Smooth muscle cell (in vitro differentiated cells): Measurements from ENCODE around the gene HOXB3. TPM values are rescaled to one million over a fixed set of nuclear protein-coding genes. Genes with fewer than 3 reads are reported as not detected.

Source experiments
- DNase-seq: peaks from one replicate; lab custom pipeline; 2025; ENCODE audit not compliant: unreplicated experiment; lab: John Stamatoyannopoulos, UW
- H2AFZ ChIP-seq: fragments of 200-600 bp; sonication (generic); 2 replicates; pipeline ENCODE4 v1.6.0; 2016; ENCODE audit warnings: antibody characterized with exemption, low read depth, mild to moderate bottlenecking
- H3F3A ChIP-seq: fragments of 200-600 bp; sonication (generic); 2 replicates; pipeline ENCODE4 v1.6.0; 2017; ENCODE audit warnings: antibody characterized with exemption, low read depth
- H3K27ac ChIP-seq: fragments of 200-600 bp; sonication (generic); 2 replicates; pipeline ENCODE4 v1.5.1; 2016; ENCODE audit warnings: low read depth, mild to moderate bottlenecking
- H3K27me3 ChIP-seq: fragments of 200-600 bp; sonication (generic); 2 replicates; pipeline ENCODE4 v1.6.1; 2016; ENCODE audit warnings: low read depth, mild to moderate bottlenecking
- H3K36me3 ChIP-seq: fragments of 200-600 bp; sonication (generic); 2 replicates; pipeline ENCODE4 v1.5.1; 2016; ENCODE audit warnings: low read depth
- H3K4me1 ChIP-seq: fragments of 200-600 bp; sonication (generic); 2 replicates; pipeline ENCODE4 v1.5.1; 2016; ENCODE audit warnings: low read depth
- H3K4me2 ChIP-seq: fragments of 200-600 bp; sonication (generic); 2 replicates; pipeline ENCODE4 v1.6.0; 2016; ENCODE audit warnings: mild to moderate bottlenecking
- H3K4me3 ChIP-seq: fragments of 200-600 bp; sonication (generic); 2 replicates; pipeline ENCODE4 v1.5.1; 2016; ENCODE audit warnings: mild to moderate bottlenecking
- H3K79me2 ChIP-seq: fragments of 200-600 bp; sonication (generic); 2 replicates; pipeline ENCODE4 v1.6.0; 2016; ENCODE audit warnings: low read depth, mild to moderate bottlenecking
- H3K9ac ChIP-seq: fragments of 200-600 bp; sonication (generic); 2 replicates; pipeline ENCODE4 v1.6.0; 2016; ENCODE audit warnings: low read depth
- H3K9me3 ChIP-seq: fragments of 200-600 bp; sonication (generic); replicated peaks from 2 replicates; pipeline ENCODE4 v1.5.1; 2016; ENCODE audit warnings: low read depth
- H4K20me1 ChIP-seq: fragments of 200-600 bp; sonication (generic); 2 replicates; pipeline ENCODE4 v1.6.0; 2016; ENCODE audit warnings: low read depth
- CTCF ChIP-seq: fragments of 200-600 bp; sonication (generic); IDR thresholded peaks from 2 replicates; pipeline ENCODE4 v1.5.1; 2017; ENCODE audit warnings: borderline replicate concordance, mild to moderate bottlenecking, antibody characterized with exemption; ENCODE audit not compliant: insufficient read depth, poor library complexity, severe bottlenecking
- WGBS: methylation state at CpG from one replicate; pipeline ENCODE4 v1.1.7; 2016; ENCODE audit warnings: low lambda C conversion rate; 5-methylcytosine and 5-hydroxymethylcytosine counted together
- polyA plus RNA-seq: library from polyadenylated mRNA; unstranded; fragments of >200 nt; fragmentation: Nextera tagmentation; extraction: Ambion mirVana; gene quantifications from 2 replicates; pipeline ENCODE4 v1.2.1, GENCODE V29; 2016
- total RNA-seq: library from RNA; depleted of rRNA; stranded (reverse); fragments of >200 nt; gene quantifications from 2 replicates; pipeline ENCODE4 v1.2.3, GENCODE V29; 2014

The HOXB3 gene
- total and polyA plus RNA-seq, 2 experiments from 2014 or later: 2.8 to 5.1 TPM

GRCh38 chr17:48620461-48621139, 30.6 kb upstream of the HOXB3 start:
- Histone ChIP-seq H3K9me3 (no peaks in the 10 kb centered on the region), H2AFZ (no peak overlapping the region), H3K4me1 (peaks cover 15% of the 10 kb centered on the region), H4K20me1 (peaks cover 82% of the 10 kb centered on the region), H3K79me2 (peaks cover 46% of the 10 kb centered on the region), H3K36me3 (no peaks in the 10 kb centered on the region), H3K4me3 (no peak overlapping the region), H3K9ac (no peak overlapping the region), H3K4me2 (peak overlapping the region; percentile 91), H3K27ac (peak overlapping the region; percentile 66), H3F3A (peaks cover 5% of the 10 kb centered on the region), H3K27me3 (peaks cover 97% of the 10 kb centered on the region)
- DNase-seq: no peak
- WGBS: 59% methylated on average over 6 of the region's 6 CpGs
- TF ChIP-seq CTCF: no peak

GRCh38 chr17:48619826-48620449, 29.9 kb upstream of the HOXB3 start:
- Histone ChIP-seq H3K9ac (no peak overlapping the region), H3K27me3 (peaks cover 97% of the 10 kb centered on the region), H3K4me3 (peak overlapping the region; percentile 52), H3K9me3 (no peaks in the 10 kb centered on the region), H2AFZ (no peak overlapping the region), H3K36me3 (no peaks in the 10 kb centered on the region), H3F3A (peaks cover 8% of the 10 kb centered on the region), H3K27ac (peak overlapping the region; percentile 66), H3K4me2 (peak overlapping the region; percentile 91), H3K79me2 (peaks cover 43% of the 10 kb centered on the region), H3K4me1 (peaks cover 9% of the 10 kb centered on the region), H4K20me1 (peaks cover 79% of the 10 kb centered on the region)
- 14% methylated on average over 32 of the region's 32 CpGs for WGBS
- TF ChIP-seq CTCF: no peak
- no peak for DNase-seq

- peaks cover 63% of the 10 kb centered on the region for H4K20me1 ChIP-seq
- peaks cover 9% of the 10 kb centered on the region for H3K4me1 ChIP-seq
- DNase-seq: peak; percentile 76
- H3K9me3 ChIP-seq: no peaks in the 10 kb centered on the region
- peak overlapping the region; percentile 52 for H3K4me3 ChIP-seq
- peaks cover 8% of the 10 kb centered on the region for H3F3A ChIP-seq
- peak overlapping the region; percentile 98 for H3K4me2 ChIP-seq
- WGBS: 7% methylated on average over 25 of the region's 25 CpGs
- TF ChIP-seq CTCF: peak; percentile 99
- peak overlapping the region; percentile 1 for H3K9ac ChIP-seq
- H3K79me2 ChIP-seq: peaks cover 41% of the 10 kb centered on the region
- no peaks in the 10 kb centered on the region for H3K36me3 ChIP-seq
- peaks cover 93% of the 10 kb centered on the region for H3K27me3 ChIP-seq
- H3K27ac ChIP-seq: peak overlapping the region; percentile 66
- H2AFZ ChIP-seq: no peak overlapping the region
Observed at GRCh38 chr17:48618256-48618896, 28.3 kb upstream of the HOXB3 start.
